ENCODE results near the gene ZGPAT. TPM values are rescaled to one million over a fixed set of nuclear protein-coding genes. Genes with fewer than 3 reads are reported as not detected.

ZGPAT gene
- total and polyA plus RNA-seq, 2 of the 13 experiments (the other 11 are each of a cell fraction or from before 2014, with no cell fraction given) = 23.0 to 41.9 TPM

- TF ChIP-seq ZFP62 (CRISPR knock-in tag; IDR thresholded peaks at IDR 0.05) (no peak), ZSCAN31 (CRISPR knock-in tag; IDR thresholded peaks at IDR 0.05; ENCODE audit: low read depth) (peak; percentile 58; the same call in 1 of the 2 replicates), ZNF251 (CRISPR knock-in tag; IDR thresholded peaks at IDR 0.05) (0 out of 2 replicates have a peak, but pooled peaks have one; percentile 65), ZNF225 (CRISPR knock-in tag; IDR thresholded peaks at IDR 0.05) (no peak), HNF4A (CRISPR knock-in tag; IDR thresholded peaks at IDR 0.05) (peak; percentile 55; the same call in 1 of the 2 replicates), TAF15 (IDR thresholded peaks at IDR 0.05; ENCODE audit: low read depth, low read length, poor library complexity, severe bottlenecking) (peak; percentile 97), HIVEP1 (CRISPR knock-in tag; IDR thresholded peaks at IDR 0.05) (peak; percentile 66; the same call in 1 of the 2 replicates), ZNF615 (CRISPR knock-in tag; IDR thresholded peaks at IDR 0.05; ENCODE audit: borderline replicate concordance) (0 out of 2 replicates have a peak, but pooled peaks have one; percentile 26), ZNF383 (CRISPR knock-in tag; IDR thresholded peaks at IDR 0.05; ENCODE audit: borderline replicate concordance) (0 out of 2 replicates have a peak, but pooled peaks have one; percentile 9), NONO (IDR thresholded peaks at IDR 0.05) (no peak), NONO (CRISPR knock-in tag; conservative IDR thresholded peaks at IDR 0.05) (peak; percentile 59; the same call in 1 of the 2 replicates), ZBTB7B (CRISPR knock-in tag; IDR thresholded peaks at IDR 0.05) (peak; percentile 69), MXD4 (CRISPR knock-in tag; IDR thresholded peaks at IDR 0.05) (0 out of 2 replicates have a peak, but pooled peaks have one; percentile 51), POGZ (CRISPR knock-in tag; IDR thresholded peaks at IDR 0.05) (0 out of 2 replicates have a peak, but pooled peaks have one; percentile 8), GTF3A (CRISPR knock-in tag; conservative IDR thresholded peaks at IDR 0.05) (peak; percentile 57; the same call in 1 of the 2 replicates), MYNN (CRISPR knock-in tag; IDR thresholded peaks at IDR 0.05; ENCODE audit: low read depth) (no peak), RAD21 (CRISPR knock-in tag; IDR thresholded peaks at IDR 0.05) (peak; percentile 15; the same call in 1 of the 2 replicates), RBM39 (IDR thresholded peaks at IDR 0.05; ENCODE audit: low read depth, low read length, poor library complexity, severe bottlenecking) (peak; percentile 59), DZIP1 (CRISPR knock-in tag; IDR thresholded peaks at IDR 0.05) (no peak)
- TF ChIP-seq, protein P1, sequence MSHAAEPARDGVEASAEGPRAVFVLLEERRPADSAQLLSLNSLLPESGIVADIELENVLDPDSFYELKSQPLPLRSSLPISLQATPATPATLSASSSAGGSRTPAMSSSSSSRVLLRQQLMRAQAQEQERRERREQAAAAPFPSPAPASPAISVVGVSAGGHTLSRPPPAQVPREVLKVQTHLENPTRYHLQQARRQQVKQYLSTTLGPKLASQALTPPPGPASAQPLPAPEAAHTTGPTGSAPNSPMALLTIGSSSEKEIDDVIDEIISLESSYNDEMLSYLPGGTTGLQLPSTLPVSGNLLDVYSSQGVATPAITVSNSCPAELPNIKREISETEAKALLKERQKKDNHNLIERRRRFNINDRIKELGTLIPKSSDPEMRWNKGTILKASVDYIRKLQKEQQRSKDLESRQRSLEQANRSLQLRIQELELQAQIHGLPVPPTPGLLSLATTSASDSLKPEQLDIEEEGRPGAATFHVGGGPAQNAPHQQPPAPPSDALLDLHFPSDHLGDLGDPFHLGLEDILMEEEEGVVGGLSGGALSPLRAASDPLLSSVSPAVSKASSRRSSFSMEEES (CRISPR knock-in tag; IDR thresholded peaks at IDR 0.05) = no peak
- TF ChIP-seq, protein P2, sequence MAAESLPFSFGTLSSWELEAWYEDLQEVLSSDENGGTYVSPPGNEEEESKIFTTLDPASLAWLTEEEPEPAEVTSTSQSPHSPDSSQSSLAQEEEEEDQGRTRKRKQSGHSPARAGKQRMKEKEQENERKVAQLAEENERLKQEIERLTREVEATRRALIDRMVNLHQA (CRISPR knock-in tag; IDR thresholded peaks at IDR 0.05) = no peak
Measured at GRCh38 chr20:63744574-63745423, 37.0 kb downstream of the ZGPAT start (continued).
